Activated CD4-positive, CD25-positive, alpha-beta regulatory T cell (primary cell): ENCODE results near the gene LSM14A.

ENCODE experiments used
- DNase-seq, 4 experiments: peaks; one replicate each; lab custom pipeline; 2025; lab: John Stamatoyannopoulos, UW

Gene LSM14A

DNA sequence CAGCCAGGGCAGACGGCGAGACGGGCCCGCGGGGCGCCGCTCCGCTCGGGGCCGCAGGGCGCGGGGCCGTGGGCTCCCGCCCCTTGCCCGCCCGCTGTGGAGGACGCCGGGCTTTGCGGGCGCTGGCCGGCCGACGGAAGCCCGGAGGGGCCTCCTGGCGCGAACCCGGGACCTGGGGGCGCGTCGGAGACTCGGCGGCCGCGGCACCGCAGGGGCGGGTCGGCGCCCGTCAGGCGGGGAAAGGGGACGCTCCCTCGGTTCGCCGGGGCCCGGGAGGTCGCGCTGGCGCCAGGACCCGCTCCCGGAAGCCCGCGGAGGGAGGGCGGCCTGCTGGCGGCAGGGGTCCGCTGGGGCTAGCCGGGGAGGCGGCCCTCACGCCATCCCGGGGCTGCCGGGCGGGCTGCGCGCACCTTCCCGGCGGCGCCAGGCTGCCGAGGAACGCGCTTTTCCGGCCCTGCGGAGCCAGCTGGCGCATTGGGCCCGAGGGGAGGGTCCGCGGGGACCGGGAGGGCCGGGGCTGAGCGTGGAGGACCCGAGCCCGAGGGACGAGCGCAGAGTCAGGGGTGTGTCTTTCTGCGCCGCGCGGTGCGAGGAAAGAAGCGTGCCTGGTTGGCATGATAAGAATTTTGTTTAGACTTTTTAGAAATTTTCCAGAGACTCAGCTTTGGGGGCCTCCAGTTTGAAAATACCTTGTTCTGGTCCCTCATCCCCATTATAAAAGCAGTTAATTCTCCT lies 82.6 kb downstream of the LSM14A start:
- peak in 3 of 4 experiments; percentile 8 to 26 (median 10) for DNase-seq

DNA sequence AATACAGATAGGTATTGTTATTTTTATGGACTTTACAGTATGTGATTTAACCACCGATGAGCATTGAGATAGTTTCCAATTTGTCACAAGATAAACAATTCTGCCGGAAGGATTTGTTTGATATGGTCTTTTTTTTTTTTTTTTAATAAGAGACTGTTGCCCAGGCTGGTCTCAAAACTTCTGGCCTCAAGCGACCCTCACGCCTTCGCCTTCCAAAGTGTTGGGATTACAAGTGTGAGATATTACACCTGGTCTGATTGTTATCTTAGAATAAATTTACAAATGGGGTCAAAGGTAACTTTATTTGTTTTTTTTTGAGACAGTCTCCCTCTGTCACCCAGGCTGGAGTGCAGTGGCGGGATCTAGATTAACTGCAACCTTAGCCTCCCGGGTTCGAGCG lies 83.2 kb downstream of the LSM14A start:
- no peak for DNase-seq

DNA sequence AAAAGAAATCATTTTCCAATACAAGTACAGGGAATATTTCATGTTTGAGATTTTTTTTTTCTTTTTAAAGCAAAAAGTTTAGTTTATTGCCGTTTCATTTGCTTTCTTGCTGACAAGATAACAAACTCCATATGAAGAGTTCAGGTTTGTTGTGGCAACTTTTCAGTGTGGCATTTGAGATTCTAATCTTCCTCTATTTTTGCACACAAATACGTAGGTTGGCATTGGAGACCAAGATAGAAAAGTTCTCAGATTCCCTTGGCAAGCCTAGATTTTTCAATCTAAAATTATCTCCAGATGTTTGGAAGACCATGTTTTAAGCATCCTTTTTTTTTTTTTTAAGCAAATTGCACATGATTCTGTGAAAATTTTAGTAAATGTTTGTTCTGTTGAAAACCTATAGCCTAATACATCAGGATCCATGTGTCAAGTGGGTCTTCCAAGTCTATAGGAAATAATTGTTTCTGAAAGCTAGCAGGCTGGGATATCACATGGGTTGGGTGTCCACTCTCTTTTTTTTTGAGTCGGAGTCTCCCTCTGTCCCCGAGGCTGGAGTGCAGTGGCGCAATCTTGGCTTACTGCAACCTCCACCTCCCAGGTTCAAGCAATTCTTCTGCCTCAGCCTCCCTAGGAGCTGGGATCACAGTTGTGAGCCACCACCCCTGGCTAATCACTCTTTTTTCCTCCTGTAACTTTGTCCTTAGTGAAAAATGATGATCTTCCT lies 84.7 kb downstream of the LSM14A start:
- no peak for DNase-seq

DNA sequence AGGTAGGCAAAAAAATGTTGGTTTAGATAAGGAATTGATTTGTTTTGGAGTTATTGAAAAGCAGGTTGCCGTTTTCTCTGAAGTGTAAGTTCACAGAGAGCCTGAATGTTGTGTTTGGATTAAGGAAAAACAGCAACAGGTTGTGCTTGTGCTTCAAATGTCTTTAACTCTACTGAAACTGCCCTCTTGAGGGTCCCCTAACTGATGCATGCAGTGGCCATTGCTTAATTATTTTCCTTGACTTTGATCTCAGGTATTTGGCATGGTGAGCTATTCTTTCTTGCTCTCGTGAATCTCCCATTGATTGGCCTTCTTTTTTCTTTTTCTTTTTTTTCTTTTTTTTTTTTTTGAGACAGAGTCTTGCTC lies 85.2 kb downstream of the LSM14A start:
- DNase-seq = no peak

DNA sequence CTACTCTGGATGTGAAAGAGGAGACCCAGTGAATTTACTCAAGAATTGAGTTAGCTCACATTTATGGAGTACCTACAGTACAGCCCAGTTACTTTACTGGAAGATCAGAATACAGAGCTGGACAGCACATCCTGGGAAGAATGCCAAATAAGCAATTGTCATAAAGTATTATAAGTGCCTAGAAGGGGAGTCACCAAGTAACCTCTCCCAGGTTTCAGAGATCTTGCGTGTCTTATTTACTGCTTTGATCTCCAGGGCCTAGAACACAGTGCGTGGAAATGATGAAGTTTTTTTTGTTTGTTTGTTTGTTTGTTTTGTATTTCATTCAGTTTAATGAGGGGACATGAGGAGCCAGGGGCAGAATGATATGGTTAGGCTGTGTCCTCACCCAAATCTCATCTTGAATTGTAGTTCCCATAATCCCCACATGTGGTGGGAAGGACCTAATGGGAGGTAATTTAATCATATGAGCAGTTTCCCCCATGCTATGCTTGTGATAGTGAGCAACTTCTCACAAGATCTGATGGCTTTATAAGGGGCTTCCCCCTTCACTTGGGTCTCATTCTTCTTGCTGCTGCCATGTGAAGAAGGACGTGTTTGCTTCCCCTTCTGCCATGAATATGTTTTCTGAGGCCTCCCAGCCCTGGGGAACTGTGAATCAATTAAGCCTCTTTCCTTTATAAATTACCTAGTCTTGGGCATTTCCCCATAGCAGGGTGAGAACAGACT lies 87.2 kb downstream of the LSM14A start:
- DNase-seq = no peak

DNA sequence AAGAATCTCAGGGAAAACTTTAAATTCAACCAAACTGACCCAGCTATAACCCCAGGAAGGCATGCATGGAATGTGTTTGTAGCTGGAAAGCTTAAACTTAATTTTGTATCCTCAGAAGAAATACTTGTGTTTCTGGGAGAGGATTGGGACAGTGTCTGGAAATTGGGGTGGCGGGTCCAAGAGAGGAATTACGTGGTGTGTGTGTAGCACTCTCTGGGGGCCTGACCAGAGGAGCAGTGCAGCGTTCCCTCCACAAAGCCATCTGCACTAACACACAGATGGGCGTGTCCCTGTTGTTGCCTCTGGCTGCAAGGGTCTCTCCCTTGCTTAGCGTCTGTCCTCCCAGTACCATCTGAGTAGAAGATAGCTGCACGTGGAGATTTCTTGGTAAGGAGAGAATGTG lies 88.5 kb downstream of the LSM14A start:
- no peak for DNase-seq

DNA sequence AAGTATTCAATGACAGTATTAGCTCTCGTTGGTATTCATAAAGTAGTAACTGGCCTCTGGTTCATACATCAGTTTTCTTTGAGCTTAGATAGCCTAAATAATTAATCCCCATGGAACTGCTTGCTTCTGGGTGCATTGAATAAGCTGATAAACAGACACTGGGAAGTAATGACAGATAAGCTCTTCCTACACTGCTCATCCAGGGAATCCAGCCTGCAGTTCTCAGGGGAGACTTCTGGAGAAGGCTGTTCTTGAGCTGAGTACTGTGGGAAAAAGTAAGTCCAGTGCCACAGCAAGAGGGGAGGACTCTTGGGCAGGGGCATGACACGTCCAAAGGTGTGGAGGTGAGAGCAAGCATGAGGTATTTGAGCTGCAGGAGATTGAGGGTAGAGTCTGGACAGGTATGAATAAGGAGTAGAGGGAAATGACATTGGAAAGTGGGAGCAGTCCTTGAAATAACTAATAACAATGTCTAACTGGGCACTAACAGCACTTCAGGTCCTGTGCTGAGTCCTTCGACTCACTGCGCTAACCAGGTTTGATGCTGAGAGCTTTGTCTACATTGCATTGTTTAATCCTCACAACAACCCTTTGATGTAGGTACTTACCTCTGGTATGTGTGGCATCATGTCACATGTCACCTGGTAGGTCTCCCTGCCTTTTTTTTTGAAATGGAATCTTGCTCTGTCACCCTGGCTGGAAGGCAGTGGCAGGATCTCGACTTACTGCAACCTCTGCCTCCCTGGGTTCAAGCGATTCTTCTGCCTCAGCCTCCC lies 89.2 kb downstream of the LSM14A start:
- DNase-seq = no peak

DNA sequence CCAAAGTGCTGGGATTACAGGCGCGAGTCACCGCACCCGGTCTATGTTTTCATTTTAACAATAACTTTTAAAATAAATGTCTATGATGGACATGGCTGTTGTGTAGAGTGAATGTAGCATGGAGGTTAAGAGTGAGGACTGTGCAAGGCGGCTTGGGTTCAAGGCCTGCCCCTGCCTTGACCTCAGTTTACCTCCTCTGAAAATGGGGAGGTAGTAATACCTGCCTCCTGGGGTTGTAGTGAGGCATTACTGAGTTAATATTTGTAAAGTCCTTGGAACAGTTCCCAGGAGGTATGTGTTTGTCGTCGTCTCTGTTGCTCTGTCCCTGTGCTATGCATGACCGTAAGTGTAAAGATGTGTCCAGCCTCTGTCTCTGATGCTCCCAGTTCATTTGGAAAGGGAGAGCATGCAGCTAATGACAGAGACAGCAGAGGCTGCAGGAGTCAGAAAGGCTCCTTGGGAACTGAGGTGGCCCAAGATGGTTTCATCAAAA lies 91.5 kb downstream of the LSM14A start:
- no peak for DNase-seq

DNA sequence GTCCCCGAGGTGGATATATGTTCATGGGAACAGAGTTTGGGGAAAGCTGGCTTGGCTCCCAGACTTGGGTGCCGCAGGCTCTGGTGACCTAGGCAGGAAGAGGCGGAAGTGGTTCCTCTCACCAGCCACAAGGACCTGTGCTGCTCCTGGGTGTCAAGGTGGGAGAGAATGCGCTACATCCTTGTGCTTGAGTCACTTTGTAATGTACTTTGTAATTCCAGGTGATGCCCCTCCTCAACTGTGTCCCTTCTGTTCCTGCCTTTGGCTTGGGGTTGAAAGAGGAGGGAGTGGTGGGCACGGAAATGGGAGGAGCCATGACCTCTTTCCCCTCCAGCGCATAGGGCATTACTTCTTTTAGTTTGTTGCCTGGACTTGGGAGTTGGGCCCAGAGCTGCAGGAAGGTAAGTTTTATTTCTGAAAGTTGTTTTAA lies 92.9 kb downstream of the LSM14A start:
- no peak for DNase-seq

DNA sequence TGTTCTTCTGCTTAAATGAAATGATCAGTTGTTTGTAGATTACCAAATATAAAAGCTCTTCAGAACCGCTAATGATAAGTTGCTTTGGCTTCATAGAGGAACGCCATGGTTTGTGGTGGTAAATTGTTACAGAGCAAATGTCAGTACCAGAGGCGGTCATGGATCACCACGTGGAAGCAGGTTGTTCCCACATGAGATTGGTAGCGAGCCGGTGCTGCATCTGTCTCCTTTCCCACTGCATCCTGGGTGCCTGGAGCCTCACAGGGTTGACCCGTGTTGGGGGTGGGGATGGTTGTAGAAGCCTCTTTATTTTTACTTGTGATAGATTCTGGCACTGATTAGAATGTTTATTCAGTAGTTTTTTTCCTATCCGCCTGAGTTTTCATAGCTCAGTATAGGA lies 96.8 kb downstream of the LSM14A start:
- DNase-seq = no peak

DNA sequence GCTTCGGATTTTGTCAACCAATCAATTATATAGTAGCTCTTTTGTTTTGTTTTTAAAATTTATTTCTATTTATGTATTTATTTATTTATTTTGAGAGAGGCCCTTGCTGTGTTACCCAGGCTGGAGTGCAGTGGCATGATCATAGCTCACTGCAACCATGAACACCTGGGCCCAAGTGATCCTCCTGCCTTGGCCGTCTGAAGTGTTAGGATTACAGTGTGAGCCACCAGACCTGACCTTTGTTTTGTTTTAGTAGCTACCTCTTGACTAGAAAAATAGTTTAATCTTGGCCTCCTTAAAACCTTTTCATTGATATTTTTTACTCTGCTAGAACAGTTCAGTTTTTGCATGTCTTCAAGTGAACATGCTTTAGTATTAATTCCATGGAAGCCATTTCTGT lies 97.2 kb downstream of the LSM14A start:
- DNase-seq = no peak

DNA sequence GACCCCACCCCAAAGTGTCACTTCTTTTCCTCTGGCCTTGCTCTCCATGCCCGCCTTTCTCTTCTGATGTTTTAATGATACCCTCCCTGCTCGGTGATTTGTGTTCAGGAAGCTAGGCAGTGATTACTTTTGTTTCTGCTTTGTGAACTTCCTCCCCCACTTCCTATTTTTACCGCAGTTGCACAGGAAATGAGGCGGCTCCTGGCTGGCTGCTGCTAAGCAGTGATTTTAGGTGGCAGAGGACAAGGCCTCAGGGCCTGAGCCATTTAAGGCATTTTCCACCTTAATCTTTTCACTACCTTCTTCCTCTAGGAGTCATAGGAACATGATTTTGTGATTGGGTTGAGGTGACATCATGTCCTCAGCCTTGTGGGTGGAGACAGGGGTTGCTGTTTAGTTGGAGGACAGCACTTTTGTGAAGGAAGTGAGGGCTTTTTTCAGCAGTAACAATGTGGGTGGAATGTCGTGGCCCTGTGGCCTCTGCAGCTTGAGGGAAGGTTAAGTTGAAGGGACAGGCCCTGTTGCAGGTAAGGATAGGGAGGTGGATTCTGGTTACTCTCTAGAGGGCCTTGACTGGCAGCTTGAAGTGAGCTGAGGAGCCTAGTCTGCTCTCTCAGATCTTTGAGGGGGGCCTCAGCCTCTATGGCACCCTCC lies 97.8 kb downstream of the LSM14A start:
- peak; percentile 5 to 47 (median 24) for DNase-seq

DNA sequence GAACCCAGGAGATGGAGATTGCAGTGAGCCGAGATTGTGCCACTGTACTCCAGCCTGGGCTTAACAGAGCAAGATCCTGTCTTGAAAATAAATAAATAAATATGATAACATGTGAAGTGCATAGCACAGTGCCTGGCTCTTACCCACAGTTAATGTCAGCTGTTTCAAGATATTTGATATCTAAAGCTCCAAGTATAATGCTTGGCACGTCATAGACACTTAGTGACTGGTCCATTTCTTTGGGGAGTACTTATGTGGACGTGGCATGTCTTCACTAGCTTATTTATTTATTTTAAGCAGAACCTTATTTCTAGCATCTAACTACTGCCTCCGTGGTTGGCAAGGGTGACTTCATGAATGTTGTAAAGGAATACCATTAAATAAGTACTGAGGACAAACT lies 100.8 kb downstream of the LSM14A start:
- no peak for DNase-seq

DNA sequence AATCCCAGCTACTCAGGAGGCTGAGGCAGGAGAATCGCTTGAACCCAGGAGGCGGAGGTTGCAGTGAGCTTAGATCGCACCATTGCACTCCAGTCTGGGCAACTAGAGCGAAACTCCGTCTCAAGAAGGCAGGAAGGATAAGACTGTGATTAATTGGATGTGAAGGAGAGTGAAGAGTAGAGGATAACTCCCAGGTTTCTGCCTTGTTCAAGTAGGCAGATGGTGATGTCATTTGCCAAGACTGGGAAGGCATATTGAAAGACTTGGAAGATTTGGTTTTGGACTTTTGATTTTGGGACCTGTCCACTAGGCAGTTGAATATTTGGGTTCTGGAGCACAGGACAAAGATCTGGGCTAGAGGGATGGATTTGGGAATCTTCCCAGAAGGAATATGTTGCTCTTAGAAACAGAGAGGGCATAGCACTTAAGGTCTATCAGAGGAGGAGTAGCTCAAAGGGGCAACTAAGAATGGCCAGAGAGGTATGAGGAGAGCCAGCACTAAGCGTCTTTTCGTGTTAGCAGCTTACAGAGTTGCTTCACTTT lies 102.1 kb downstream of the LSM14A start:
- no peak for DNase-seq

DNA sequence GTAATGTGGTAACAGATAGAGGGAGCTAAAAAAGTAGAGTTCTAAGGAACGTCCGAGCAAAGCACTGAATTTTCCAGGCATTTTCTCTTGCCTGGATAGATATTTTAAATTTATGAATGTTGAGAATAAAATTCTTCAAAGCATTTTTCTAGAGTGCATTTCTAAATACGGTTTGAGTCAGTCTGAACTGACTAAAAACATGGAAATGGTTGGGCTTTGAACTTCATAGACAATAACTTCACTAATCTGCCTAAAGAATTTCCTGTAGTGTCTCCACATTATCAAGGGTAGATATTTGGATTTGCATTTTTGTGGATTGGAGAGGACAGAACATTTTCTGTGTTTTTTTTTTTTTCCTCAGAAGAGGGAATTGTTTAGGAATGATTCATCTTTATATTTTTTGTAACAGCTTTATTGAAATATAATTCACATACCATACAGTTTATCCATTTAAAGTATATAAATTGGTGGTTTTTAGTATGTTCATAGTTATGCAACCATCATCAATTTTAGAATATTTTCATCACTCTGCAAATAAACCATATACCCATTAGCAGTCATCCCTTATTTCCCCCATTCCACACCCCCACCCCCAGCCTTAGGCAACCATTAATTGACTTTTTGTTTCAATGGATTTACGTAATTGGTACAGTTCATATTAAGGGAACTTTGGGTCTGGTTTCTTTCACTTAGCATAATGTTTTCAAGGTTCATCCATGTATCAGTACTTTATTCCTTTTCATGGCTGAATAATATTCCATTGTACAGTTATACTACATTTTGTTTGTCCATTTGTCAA lies 102.7 kb downstream of the LSM14A start:
- DNase-seq = no peak

DNA sequence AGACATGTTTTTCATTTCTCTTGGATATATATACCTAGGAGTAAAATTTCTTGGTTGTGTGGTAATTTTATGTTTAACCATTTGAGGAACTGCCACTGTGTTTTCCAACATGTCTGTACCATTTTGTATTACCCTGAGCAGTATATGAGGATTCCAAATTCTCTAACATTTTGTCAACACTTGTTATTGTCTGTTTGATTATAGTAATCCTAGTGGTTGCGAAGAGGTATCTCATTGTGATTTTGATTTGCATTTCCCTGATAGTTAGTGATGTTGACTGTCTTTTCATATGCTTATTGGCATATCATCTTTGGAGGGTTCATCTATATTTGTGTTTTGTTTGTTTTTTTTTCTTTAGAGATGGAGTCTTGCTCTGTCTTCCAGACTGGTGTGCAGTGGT lies 103.4 kb downstream of the LSM14A start:
- DNase-seq = no peak

DNA sequence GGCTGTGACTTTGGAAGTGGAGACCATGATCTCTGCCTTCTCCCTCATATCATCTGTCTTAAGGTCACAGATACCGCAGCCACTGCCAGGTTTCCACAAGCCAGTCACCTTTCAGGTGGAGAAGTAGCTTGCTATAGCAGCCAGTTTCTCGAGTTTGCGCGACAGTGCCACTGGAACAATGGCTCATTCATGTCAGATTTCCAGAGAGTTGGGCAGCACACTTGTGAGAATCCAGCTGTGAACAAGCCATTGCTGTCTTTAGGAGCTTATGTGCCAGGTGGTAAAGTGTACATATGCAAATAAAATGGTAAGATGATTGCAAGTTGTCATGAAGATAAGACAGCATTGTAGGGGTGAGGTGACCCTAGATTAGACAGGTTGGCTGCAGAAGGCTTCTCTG lies 104.3 kb downstream of the LSM14A start:
- no peak for DNase-seq

DNA sequence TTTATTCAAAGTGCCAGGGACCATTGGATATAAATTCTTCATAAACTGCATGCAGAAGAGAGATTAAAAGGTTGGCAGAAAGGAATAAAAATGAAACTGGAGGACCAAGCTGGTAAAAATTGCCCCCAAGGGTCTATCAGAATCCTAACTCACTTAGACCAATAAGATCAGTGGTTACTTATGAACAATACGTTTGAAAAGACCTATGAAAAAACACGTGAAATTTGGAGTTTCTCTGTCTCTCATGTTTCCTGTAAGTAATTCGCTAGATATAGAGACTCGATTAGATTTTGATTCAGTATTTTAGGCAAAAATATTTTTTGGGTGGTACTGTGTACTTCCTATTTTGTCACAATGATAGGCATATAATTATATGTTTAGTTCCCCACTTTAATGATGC lies 104.9 kb downstream of the LSM14A start:
- no peak for DNase-seq

DNA sequence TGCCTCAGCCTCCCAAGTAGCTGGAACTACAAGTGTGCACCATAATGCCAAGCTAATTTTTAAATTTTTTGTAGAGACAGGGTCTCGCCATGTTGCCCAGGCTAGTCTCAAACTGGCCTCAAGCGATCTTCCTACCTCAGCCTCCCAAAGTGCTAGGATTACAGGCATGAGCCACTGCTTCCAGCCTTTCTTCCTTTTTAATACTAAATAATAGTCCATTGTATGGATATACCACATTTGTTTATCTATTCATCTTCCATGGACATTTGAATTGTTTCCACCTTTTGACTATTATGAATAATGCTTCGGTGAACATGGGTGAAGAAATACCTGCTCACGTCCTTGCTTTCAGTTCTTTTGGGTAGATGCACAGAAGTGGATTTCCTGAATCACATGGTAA lies 106.5 kb downstream of the LSM14A start:
- no peak for DNase-seq
